GM08714 (cell line): ENCODE measurements around the gene JUP.

Source experiments
- H3K4me3 ChIP-seq: fragments of 200-500 bp; sonication (Bioruptor generic); 2 replicates; pipeline ENCODE4 v1.5.1; 2014; ENCODE audit warnings: mild to moderate bottlenecking, low read length, inconsistent platforms
- ZNF274 ChIP-seq: IDR thresholded peaks from 2 replicates; pipeline ENCODE4 v1.6.1; 2012; ENCODE audit warnings: mild to moderate bottlenecking, low read depth, low read length

JUP gene

DNA sequence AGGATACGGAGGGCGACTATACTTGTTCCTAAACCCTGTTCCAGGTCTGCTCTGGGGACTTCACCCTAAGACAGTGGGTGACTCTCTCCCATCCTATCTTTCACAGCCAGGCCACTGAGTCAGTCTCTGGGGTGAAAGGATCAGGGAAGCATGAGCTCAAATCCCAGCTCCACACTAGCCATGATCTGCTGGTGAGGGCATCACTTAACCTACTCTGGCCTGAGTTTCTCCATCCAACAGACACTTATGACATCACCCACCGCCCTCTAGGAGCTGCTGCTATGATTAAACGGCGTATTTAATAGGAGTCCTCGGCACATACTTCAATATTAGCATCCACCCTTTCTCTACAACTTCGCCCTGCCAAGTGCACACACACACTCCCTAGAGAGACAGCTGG, 64.3 kb downstream of the JUP start:
- H3K4me3 ChIP-seq, result no peak overlapping the region
- TF ChIP-seq ZNF274, result no peak

DNA sequence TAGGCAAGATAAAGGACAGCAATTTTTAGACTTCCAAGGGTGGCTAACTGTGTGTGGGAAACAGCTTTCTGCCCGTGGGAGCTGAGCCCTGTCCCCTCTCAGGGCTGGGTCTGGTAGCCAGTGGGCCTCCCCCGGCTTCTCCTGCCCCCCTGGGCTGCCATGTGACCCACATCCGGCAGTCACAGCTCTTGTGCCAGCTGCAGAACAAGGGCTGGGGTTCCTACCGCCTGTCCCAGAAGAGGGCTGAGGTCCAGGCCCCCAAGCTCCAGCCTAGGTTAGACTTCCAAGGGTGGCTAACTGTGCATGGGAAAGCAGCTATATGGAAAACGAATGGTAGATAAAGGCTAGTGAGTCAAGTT, 68.2 kb downstream of the JUP start:
- no peak for TF ChIP-seq ZNF274
- no peak overlapping the region for H3K4me3 ChIP-seq

DNA sequence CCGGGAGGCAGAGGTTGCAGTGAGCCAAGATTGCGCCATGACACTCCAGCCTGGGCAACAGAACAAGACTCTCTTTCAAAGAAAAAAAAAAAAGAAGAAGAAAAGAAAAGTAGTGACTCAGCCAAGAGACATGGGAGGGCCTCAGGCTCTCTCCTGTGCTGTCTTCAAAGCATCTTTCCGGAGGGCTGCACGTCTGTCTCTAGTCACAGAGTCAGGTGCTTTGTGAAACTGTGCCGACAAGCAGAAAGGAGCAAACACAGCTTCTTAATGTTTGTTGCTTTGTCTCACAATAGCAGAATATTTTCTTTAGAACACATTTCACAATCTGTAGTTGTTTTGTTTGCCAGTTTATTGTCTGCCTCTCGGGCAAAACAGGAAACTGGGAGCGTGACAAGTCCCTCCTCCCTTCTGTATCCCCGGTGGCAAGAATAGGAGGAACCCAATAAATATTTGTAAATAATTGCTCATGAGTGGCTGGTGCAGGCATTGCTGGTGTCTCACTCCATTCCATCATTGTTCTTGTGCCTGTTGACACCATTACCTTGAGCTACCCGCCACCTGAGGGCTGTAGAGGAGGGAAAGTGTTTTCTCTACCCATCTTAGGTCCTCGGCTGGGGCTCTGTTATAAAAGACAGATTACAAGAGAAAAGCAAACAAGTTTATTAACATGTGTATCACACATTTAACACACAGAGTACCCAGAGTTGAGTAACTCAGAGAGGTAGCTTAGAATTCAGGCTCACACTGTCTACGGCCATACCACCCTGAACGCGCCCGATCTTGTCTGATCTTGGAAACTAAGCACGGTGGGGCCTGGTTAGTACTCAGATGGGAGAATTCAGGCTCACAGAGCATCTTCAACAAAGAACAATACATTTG, 68.9 kb downstream of the JUP start:
- TF ChIP-seq ZNF274, result no peak

DNA sequence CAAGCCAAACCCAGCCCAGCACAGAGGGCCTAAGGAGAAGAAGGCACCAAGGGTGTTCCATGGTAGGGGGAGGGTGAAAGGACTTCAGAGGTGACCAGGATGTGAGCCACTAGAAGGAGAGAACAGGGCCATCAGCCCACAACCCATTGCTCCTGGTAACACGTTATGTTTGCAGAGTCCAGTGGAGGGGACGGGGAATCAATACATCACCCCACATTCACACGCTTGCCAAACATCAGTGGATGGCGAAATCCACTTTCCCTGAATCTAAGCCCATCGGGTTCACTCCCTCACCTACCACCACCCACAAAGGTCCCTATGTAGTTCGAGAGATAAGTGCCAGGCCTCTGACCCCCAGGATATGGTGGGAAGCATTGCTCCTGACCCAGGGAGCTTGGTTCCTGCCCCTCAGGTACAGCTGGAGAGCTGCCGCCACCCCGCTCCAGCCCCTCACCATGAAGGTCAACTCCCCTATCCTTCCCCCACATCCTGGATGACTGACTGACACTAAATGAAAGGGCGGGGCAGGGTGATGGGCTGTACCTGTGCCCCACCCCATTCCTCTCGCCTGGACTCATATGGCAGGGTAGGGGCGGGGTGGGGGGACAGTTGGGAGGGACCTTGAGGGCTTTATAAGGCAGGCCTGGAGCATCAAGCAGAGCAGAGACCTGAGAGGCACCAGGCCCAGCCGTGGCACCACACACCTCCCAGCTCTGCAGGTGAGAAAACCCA, 74.7 kb downstream of the JUP start, which contains the start of gene GAST:
Gene GAST (plus strand): TSS at position 663 of the 732 bp plus-strand sequence. CDS start 3,106 bp downstream, outside the sequence.
- H3K4me3 ChIP-seq, result no peak within 1 kb of the TSS
- TF ChIP-seq ZNF274, result no peak

More for the DNA sequence above, 68.9 kb downstream of the JUP start:
- no peak overlapping the region for H3K4me3 ChIP-seq

DNA sequence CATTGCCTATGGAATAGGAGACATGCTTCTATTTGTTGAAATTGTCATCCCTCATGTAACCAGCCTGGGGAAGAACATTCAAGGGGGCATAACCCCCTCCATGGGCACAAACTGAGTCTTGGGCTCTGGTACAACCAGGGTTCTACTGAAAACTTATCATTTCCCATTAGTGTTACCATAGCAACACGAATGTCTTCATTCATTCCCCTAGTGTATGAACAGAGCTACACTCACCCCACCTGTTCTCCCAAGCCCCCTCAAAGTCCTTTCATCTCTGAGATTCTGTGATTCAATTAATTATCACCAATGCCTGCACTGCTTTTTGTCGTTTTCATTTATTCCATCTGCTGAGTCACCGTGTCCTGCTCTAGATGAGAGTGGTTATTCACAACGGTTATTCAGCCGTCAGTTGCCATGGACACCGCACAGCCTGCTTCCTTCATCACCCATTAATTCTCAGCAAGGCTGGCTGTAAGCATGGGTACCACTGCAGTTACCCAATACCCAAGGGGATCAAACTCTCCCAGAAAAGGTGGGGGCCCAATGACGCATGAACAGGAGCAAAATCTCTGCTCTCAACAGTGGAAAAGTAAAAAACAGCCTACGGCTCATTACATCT, 75.9 kb downstream of the JUP start:
- H3K4me3 ChIP-seq, result no peak overlapping the region
- no peak for TF ChIP-seq ZNF274

DNA sequence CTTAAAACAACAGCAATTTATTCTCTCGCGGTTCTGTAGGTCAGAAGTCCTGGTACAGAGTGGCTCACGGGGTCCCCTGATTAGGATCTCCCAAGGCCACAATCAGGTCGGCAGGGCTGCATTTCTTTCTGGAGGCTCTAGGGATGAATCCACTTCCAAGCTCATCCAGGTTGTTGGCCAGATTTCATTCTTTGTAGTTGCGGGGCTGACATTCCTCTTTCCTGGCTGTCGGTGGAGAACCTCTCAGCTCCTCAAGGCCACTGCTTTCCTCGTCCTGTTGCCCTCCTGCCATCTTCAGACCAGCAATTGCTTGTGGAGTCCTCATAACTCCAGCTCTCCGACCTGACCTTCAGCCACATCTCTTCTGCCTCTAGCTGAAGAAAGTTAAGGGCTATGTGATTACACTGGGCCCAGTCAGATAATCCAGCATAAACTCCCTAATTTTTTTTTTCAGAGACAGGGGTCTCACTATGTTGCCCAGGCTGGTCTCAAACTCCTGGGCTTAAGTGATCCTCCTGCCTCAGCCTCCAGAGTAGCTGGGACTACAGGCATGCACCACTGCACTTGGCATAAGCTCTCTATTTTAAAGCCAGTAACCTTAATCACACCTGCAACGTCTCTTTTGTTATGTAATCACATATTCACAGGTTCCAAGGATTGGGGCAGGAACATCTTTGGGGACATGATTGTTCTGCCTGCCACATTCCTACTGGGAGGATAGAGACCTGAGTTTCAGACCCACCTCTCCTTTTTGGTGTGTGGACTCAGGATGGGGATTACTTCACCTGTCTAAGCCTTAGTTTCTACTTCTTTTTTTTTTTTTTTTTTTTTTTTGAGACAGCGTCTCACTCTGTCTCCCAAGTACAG, 78.5 kb downstream of the JUP start:
- H3K4me3 ChIP-seq, result no peak overlapping the region
- TF ChIP-seq ZNF274, result no peak

DNA sequence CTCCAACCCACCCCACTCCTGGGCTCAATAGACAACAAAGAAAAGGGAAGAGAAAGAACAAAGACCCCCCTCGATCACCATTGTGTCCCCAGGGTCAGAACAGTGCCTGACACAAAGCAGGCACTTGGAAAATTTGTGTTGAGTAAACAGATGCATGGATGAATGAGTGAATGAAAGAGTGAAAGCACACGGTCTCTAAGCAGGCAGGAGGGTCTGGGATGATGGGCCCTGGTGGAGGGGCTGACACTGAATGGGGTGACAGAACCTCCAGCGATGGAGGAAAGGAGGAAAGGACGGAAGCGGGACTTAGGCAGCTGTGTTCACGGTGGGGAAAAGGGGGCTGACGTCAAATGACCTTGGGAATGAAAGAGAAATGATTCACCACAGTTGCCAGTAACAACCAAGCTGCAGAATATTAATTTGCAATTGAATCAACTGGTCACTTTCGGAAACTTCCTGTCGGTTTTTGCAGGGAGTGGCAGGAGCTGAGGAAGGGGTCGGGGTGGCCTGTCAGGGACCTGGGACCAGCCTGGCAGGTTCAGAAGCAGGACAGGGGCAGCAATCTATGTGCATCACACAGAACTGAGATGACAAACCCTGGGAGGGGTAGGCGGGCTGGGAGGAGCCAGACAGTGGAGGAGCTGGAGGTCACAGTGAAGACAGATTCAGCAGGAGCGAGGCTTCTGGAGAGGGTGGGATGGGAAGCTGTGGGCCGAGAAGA, 81.1 kb downstream of the JUP start:
- no peak for TF ChIP-seq ZNF274
- no peak overlapping the region for H3K4me3 ChIP-seq
